ENCODE results near the gene CSF1. TPM values are rescaled to one million over a fixed set of nuclear protein-coding genes. Genes with fewer than 3 reads are reported as not detected.

The CSF1 gene
- total RNA-seq, 4 donors from 2014 or later, result 7.6 to 34.8 (median 15.9) TPM

DNA sequence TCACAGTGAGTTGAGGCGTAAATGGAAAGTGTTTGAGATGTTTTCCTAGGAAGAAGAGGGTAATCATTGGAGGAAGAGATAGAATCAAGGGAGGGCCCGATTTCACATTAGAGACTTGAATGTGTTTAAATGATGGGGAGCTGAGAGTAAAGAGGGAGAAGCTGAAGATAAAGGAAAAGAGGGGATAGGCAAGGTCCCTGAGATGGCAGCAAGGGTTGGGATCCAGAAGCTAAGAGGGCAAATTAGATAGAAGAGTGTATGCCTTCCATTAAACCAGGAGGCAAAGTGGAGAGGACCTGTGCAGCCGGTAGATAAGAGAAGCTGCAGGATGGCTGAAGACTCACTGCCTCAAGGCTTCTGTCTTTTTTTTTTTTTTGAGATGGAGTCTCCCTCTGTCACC, 21.6 kb upstream of the CSF1 start:
- WGBS, 2 donors, result 89 to 98% methylated on average over 3 of the region's 3 CpGs
- Histone ChIP-seq H3K36me3 (no peaks in the 10 kb centered on the region), H3K4me1 (peaks cover 11 to 38% (median 26%) of the 10 kb centered on the region in 3 donors), H3K9me3 (no peaks in the 10 kb centered on the region), H3K27ac (no peak overlapping the region), H3K27me3 (no peaks in the 10 kb centered on the region), H3K4me3 (no peak overlapping the region)
- no peak for TF ChIP-seq POLR2A (IDR thresholded peaks at IDR 0.05)
- TF ChIP-seq, protein P1, sequence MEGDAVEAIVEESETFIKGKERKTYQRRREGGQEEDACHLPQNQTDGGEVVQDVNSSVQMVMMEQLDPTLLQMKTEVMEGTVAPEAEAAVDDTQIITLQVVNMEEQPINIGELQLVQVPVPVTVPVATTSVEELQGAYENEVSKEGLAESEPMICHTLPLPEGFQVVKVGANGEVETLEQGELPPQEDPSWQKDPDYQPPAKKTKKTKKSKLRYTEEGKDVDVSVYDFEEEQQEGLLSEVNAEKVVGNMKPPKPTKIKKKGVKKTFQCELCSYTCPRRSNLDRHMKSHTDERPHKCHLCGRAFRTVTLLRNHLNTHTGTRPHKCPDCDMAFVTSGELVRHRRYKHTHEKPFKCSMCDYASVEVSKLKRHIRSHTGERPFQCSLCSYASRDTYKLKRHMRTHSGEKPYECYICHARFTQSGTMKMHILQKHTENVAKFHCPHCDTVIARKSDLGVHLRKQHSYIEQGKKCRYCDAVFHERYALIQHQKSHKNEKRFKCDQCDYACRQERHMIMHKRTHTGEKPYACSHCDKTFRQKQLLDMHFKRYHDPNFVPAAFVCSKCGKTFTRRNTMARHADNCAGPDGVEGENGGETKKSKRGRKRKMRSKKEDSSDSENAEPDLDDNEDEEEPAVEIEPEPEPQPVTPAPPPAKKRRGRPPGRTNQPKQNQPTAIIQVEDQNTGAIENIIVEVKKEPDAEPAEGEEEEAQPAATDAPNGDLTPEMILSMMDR (IDR thresholded peaks at IDR 0.05), result no peak
- intact Hi-C loops (cut with DNase I), result no loop called here
- DNase-seq, result no peak

DNA sequence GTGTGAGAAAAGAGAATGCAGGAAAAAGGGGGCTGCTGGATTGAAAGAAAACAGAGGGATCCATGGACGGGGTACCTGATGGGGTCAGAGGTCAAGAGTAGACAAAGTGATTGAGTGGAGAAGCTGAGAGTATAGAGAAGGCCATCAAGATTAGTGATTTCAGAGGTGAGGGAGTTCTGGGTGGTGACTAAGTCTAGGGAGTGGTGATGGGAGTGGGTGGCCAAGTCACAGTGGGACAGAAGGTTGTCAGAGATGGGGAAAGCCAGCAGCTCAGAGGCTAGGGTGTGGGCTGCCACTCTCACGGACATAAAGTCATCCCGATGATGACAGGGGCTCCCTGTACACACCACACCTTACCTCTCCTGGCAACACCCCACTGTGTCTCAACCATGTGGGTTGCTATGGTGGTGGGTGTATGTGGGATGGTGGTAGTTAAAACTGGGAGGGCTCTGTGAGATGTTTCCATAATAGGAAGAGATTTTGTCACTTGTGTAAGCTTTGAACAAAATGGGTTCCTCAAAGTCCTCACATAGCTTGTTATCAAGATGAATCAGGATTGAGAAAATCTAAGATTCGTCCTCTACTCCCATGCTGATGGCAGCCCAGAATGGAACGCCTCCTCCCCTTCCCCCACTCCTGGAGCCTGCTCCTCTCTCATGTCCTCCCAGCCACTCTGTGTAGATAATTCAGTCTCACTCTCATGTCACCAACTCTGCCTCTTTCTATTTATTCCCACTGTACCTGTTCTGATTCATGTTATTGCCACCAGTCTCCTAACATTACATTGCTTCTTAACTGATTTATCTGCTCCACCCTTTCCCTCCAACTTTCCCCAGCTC, 20.3 kb upstream of the CSF1 start:
- intact Hi-C loops (cut with DNase I), result no loop called here
- peaks cover 11 to 35% (median 18%) of the 10 kb centered on the region in 3 donors for H3K4me1 ChIP-seq
- H3K27me3 ChIP-seq, result no peaks in the 10 kb centered on the region
- DNase-seq, result no peak
- TF ChIP-seq POLR2A (IDR thresholded peaks at IDR 0.05), result no peak
- TF ChIP-seq, protein P1 (IDR thresholded peaks at IDR 0.05), result no peak
- 78 to 81% methylated on average over 5 of the region's 5 CpGs for WGBS, 2 donors
- no peaks in the 10 kb centered on the region for H3K9me3 ChIP-seq
- H3K36me3 ChIP-seq, result no peaks in the 10 kb centered on the region
- no peak overlapping the region for H3K27ac ChIP-seq
- no peak overlapping the region for H3K4me3 ChIP-seq

DNA sequence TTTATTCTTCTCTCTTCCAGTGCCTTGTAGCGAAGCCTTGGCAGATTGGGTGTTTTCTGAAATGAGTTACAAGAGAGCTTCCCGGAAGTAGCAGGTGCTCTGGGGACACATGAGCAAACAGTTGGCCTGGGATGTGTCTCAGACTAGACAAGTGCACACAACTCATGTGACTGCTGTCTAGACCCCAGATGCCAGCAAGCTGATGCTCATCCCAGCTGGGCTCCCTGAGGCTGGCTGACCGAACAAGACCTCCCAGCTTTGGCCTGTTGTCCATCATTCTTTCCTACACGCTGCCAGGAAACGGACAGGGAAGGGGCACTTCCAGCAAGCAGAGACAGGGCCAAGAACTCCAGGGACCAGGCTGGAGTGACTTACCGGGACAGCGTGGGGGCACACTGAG, 18.7 kb upstream of the CSF1 start:
- Histone ChIP-seq H3K4me3 (no peak overlapping the region), H3K36me3 (no peaks in the 10 kb centered on the region), H3K4me1 (peaks cover 16 to 50% (median 34%) of the 10 kb centered on the region in 3 donors), H3K27ac (peak overlapping the region in 2 of 4 donors; percentile 25 to 47), H3K9me3 (no peaks in the 10 kb centered on the region), H3K27me3 (no peaks in the 10 kb centered on the region)
- TF ChIP-seq POLR2A (IDR thresholded peaks at IDR 0.05), result no peak
- TF ChIP-seq, protein P1 (IDR thresholded peaks at IDR 0.05), result no peak
- intact Hi-C loops (cut with DNase I), result no loop called here
- no peak for DNase-seq
- WGBS, 2 donors, result 60 to 77% methylated on average over 2 to 4 of the region's 7 CpGs

DNA sequence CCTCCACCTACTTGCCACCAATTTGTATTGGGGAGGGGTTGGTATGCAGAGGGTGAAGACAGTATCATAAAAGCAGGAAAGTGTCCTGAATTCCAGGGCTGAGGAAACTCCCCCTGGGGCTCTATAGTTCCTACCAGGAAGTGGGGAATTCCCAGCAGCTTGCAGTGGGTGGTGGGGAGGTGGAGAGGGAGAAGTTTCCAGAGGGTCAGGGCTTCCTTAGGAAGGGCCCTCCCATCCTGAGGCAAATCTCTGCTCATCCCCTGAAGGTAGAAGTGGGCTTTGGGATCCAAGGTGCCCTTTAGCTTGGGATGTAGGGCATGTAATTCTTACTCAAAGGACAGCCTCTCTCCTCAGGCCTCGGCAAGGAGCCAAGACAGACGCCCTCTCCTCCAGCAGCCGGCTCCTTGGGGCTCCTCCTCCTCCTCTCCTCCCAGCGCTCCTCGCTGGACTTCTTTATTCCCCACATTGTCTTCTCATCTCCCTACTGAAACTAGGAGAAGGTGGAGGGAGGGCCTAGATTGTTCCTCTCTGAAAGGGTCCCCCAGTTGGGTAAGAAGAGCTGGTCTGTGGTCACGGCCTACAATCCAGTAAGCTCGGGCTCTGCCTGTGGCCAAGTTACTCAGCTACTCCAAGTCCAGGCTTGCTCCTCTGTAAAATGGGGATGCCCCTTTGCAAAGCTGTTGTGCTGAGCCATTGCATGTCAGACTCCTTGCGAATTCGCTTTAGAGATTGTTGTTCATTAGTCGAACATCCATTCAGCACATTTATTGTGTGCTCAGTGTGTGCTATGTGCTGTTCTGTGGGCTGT, 17.9 kb upstream of the CSF1 start:
- H3K36me3 ChIP-seq, result no peaks in the 10 kb centered on the region
- no peaks in the 10 kb centered on the region for H3K27me3 ChIP-seq
- peak overlapping the region in 2 of 4 donors; percentile 10 to 47 for H3K27ac ChIP-seq
- H3K4me1 ChIP-seq, result peaks cover 16 to 55% (median 35%) of the 10 kb centered on the region in 3 donors
- intact Hi-C loops (cut with DNase I), result no loop called here
- TF ChIP-seq POLR2A (IDR thresholded peaks at IDR 0.05), result no peak
- TF ChIP-seq, protein P1 (IDR thresholded peaks at IDR 0.05), result no peak
- H3K4me3 ChIP-seq, result no peak overlapping the region
- DNase-seq, result no peak
- 49 to 66% methylated on average over 7 to 10 of the region's 10 CpGs for WGBS, 2 donors
- no peaks in the 10 kb centered on the region for H3K9me3 ChIP-seq
